ENCODE data around the gene CACHD1.
"Not testable (repeated sequence)": the region's sequence is repeated elsewhere in the genome, so short reads cannot be mapped to it uniquely, and the experiment has no call there.

Gene CACHD1

DNA sequence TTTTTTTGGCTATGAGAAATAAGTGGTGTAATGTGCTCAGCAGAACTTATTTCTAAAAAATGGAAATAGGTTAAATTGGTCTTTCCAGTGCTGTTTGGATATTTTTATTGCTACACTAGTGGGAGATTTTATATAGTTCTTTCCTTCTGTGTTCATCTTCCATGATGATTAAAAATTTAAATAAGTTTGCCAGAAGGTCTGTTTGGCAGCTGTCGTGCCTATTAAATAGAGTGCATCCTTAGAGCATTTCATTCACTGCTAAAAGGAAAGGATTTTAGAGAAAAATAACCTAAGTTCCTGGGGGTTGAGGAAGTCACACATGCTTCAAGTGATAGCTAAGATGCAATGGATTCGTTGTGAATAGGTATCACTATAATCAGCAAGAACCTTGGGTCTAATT, 245.3 kb downstream of the CACHD1 start:
- DNase-seq, result no peak

DNA sequence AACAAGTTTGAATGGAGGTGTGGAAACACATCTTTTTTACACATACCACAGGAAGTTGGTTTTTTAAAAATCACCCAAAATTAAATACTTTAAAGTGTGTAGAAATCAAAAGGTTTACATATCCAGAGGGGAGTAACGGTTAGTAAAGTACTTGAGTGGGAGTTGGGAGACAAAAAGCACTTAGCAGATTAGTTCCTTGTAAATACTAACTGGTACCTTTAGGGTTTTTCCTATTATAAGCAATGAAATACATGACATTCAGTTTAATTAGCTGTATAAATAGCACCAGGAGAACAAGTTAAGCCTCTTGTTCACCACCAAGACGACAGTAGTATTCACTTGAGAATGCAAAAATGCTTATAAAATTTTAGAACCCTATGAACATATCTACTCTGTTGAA, 251.2 kb downstream of the CACHD1 start:
- DNase-seq, result no peak

DNA sequence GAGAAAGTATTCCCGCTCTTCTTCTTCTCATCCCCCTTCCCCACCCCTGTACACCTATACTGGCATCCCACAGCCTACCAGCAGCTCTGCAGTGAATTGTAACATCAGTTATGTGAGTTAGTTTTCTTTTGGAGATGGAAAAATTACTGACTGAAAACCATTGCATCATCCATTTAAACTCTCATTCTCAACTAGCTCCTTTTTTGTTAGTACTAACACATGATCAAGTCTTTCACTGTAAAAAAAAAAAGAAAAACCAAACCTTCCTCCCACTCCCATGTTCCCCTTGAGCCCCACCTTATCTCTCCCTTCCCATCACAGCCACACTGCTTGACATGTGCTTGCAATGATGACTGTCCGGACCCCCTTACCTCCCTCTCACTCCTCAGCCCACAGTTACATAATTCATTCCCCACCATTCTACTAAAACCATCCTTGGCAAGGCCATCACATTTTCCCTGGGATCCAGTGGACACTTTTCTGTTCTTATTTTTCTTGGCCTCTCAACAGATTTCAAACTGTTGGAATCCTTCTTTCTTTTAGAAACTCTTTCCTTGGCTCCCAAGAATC, 251.7 kb downstream of the CACHD1 start:
- DNase-seq, result no peak

DNA sequence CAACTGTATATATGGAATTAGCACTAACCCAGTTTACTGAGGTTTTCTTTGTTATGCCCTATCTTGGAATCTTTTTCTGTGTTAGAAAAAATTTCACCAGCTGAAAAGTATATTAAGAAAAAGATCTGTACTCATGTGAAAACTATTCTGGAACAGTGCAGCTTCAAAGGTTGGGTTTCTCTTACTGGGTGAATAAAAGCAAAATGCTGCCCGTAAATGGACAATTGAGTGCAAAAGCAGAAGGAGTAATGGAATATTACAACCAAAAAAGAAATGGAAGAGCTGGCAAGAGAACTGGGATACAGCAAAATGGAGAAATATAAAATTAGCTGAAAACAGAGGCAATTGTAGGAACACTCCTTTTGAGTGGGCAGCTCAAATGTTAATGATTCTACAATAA, 257.9 kb downstream of the CACHD1 start:
- DNase-seq, result no peak

DNA sequence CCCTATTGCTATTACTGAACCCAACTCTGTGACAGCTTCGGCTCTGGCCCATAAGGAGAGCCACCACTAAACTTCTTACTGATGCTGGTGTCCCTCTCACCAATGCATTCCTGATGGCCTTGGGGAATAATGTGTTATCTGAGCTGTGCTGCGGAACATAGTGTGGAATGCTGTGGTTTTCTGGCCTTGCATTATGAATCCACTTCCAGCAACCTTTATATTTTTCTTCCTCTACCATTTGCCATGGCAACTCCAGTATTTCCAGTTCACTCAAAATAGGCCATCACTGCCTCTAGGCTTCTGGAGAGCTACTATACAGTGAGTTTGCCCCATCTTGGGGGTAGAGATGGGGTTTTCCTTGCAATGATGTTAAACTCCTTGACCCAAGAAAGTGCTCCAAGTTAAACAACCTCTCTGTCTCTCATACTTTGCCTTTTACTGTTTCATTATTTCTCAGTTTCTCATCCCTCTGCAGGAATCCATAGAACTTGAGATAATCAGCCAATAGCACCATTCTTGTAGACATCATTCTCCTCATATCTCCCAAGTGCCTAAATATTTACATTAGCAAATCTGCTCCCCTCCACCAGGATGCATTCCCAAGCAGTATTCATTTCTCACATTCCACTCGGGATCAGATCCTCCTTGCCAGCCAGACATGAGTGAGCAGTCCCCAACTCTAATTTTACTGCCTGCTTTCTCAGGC, 263.8 kb downstream of the CACHD1 start:
- DNase-seq, result no peak

DNA sequence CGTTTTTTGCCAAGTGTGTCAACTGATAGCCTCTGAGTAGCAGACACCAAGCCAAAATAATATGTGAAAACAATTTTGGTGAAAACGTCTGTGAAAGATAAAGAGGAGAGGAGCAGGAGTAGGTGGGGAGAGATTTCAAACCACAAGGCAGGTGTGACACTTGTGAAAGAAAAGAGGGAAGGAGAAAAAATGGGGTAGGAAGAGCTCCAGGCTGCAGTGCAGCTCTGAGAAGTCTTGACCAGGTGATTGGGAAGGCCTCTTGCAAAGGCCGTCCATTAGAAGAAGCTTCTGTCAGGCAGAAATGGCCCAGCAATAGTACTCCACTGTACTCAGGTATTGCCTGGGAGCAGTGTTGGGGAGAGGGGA, 264.3 kb downstream of the CACHD1 start:
- DNase-seq, result no peak

DNA sequence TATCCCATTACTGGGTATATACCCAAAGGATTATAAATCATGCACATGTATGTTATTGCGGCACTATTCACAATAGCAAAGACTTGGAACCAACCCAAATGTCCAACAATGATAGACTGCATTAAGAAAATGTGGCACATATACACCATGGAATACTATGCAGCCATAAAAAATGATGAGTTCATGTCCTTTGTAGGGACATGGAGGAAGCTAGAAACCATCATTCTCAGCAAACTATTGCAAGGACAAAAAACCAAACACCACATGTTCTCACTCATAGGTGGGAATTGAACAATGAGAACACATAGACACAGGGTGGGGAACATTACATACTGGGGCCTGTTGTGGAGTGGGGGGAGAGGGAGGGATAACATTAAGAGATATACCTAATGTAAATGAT, 270.8 kb downstream of the CACHD1 start:
- not testable (repeated sequence) for DNase-seq

All from suppressor macrophage treated with lipopolysaccharide for 4 hours (primary cell).